GM04503 (cell line): ENCODE measurements around the gene NWD2.
"Not testable (repeated sequence)": the region's sequence is repeated elsewhere in the genome, so short reads cannot be mapped to it uniquely, and the experiment has no call there.

Experiments used
- DNase-seq: peaks from one replicate; pipeline ENCODE4 v3.0.0-alpha.2; 2012; ENCODE audit warnings: low read depth

NWD2 gene

GRCh38 chr4:37392521-37393255 lies 148.1 kb downstream of the NWD2 start:
- no peak for DNase-seq

- no peak for DNase-seq
These were observed 148.8 kb downstream of the NWD2 start for GRCh38 chr4:37393321-37393720.

- no peak for DNase-seq
These were observed 149.3 kb downstream of the NWD2 start for GRCh38 chr4:37393889-37394288.

GRCh38 chr4:37397505-37397904 lies 153.0 kb downstream of the NWD2 start:
- no peak for DNase-seq

GRCh38 chr4:37400241-37400881 lies 155.8 kb downstream of the NWD2 start:
- DNase-seq, result no peak

- DNase-seq, result not testable (repeated sequence)
These were observed 163.6 kb downstream of the NWD2 start for GRCh38 chr4:37407938-37408826.

- DNase-seq, result not testable (repeated sequence)
These were observed 169.1 kb downstream of the NWD2 start for GRCh38 chr4:37413612-37414011.

- no peak for DNase-seq
These were observed 171.4 kb downstream of the NWD2 start for GRCh38 chr4:37415845-37416369.

- no peak for DNase-seq
These were observed 177.1 kb downstream of the NWD2 start for GRCh38 chr4:37421614-37422013.

- no peak for DNase-seq
These were observed 177.6 kb downstream of the NWD2 start for GRCh38 chr4:37422102-37422501.

- DNase-seq, result no peak
These were observed 178.1 kb downstream of the NWD2 start for GRCh38 chr4:37422638-37423037.

GRCh38 chr4:37423310-37423709 lies 178.8 kb downstream of the NWD2 start:
- DNase-seq, result no peak

GRCh38 chr4:37424753-37425152 lies 180.2 kb downstream of the NWD2 start:
- no peak for DNase-seq

- DNase-seq, result no peak
These were observed 181.3 kb downstream of the NWD2 start for GRCh38 chr4:37425857-37426256.

GRCh38 chr4:37427193-37427592 lies 182.7 kb downstream of the NWD2 start:
- no peak for DNase-seq

GRCh38 chr4:37429906-37430305 lies 185.4 kb downstream of the NWD2 start:
- DNase-seq, result no peak

GRCh38 chr4:37430718-37431416 lies 186.3 kb downstream of the NWD2 start:
- DNase-seq, result no peak

- no peak for DNase-seq
These were observed 186.8 kb downstream of the NWD2 start for GRCh38 chr4:37431417-37431743.

GRCh38 chr4:37434469-37434868 lies 189.9 kb downstream of the NWD2 start:
- no peak for DNase-seq

GRCh38 chr4:37436546-37436945 lies 192.0 kb downstream of the NWD2 start:
- DNase-seq, result no peak

- DNase-seq, result no peak
These were observed 192.6 kb downstream of the NWD2 start for GRCh38 chr4:37437163-37437562.
